Activated naive CD4-positive, alpha-beta T cell treated with anti-CD3 and anti-CD28 coated beads, Interleukin-2, amount 10 ng/mL, durations not matched to agents 7 days and 5 days (primary cell): Measurements from ENCODE around the gene SORCS2.

Experiments used
- CTCF ChIA-PET: fragments of 350-600 bp; sonication (Branson Sonifier 250); formaldehyde crosslinking; loops from one replicate; lab custom pipeline; 2021; ENCODE audit warnings: antibody characterized with exemption; lab: Charles Lee
- DNase-seq: peaks from one replicate; pipeline ENCODE4 v3.0.0-alpha.2; 2020
- H3K27ac Mint-ChIP-seq: one replicate; pipeline ENCODE4 v1.8.0; 2021; ENCODE audit warnings: mild to moderate bottlenecking, moderate library complexity, mixed read lengths
- H3K27me3 Mint-ChIP-seq: one replicate; pipeline ENCODE4 v1.8.0; 2021; ENCODE audit warnings: mild to moderate bottlenecking, mixed read lengths
- H3K36me3 Mint-ChIP-seq: one replicate; pipeline ENCODE4 v1.8.0; 2021; ENCODE audit warnings: mixed read lengths
- H3K4me1 Mint-ChIP-seq: one replicate; pipeline ENCODE4 v1.8.0; 2021; ENCODE audit warnings: mixed read lengths
- H3K4me3 Mint-ChIP-seq: one replicate; pipeline ENCODE4 v1.8.0; 2021; ENCODE audit warnings: mild to moderate bottlenecking, moderate library complexity, mixed read lengths
- H3K9me3 Mint-ChIP-seq: one replicate; pipeline ENCODE4 v1.8.0; 2021; ENCODE audit warnings: mixed read lengths

The SORCS2 gene

DNA sequence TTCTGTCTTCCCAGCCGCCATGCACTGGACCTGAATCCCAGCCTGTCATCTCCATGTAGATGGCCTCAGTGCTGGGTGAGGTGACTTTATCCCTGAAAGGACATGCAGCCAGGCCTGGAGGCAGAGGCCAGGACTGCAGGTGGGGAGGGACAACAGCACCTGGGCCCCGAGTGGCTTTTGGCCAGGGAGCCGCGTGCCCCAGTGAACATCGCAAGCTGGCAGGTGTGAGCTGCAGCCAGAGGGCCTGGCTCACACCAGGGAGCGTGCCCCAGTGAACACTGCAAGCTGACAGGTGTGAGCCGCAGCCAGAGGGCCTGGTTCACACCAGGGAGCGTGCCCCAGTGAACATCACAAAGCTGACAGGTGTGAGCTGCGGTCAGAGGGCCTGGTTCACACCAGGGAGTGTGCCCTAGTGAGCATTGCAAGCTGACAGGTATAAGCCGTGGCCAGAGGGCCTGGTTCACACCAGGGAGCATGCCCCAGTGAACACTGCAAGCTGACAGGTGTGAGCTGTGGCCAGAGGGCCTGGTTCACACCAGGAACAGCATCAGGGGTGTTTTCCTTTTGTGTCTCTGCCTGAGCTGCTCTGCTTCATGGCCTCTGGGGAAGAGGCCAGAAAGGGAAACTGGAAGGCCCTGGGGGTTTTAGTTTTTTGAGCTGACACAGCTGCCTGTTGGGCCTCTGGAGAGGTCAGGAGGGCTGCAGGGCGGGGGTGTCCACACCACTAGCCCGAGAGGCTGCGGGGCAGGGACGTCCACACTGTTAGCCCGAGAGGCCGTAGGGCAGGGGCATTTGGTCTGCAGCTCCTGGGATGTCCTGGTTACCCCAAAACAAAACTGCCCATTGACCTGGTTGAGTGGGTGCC lies 265.1 kb downstream of the SORCS2 start:
- Mint-ChIP-seq H3K27ac (no peak overlapping the region), H3K36me3 (no peaks in the 10 kb centered on the region), H3K4me3 (no peak overlapping the region), H3K4me1 (no peaks in the 10 kb centered on the region), H3K27me3 (peaks cover 4% of the 10 kb centered on the region), H3K9me3 (peaks cover 3% of the 10 kb centered on the region)
- CTCF ChIA-PET: no interaction called here
- no peak for DNase-seq

- no peak overlapping the region for H3K4me3 Mint-ChIP-seq
- CTCF ChIA-PET: no interaction called here
Measured at GRCh38 chr4:7458066-7458425, 265.7 kb downstream of the SORCS2 start.

GRCh38 chr4:7458477-7458876 lies 266.1 kb downstream of the SORCS2 start:
- H3K27me3 Mint-ChIP-seq: peaks cover 4% of the 10 kb centered on the region
- CTCF ChIA-PET: no interaction called here
- no peaks in the 10 kb centered on the region for H3K9me3 Mint-ChIP-seq
- no peaks in the 10 kb centered on the region for H3K36me3 Mint-ChIP-seq
- no peaks in the 10 kb centered on the region for H3K4me1 Mint-ChIP-seq
- no peak for DNase-seq
- H3K4me3 Mint-ChIP-seq: no peak overlapping the region
- no peak overlapping the region for H3K27ac Mint-ChIP-seq

More at GRCh38 chr4:7458066-7458425, 265.7 kb downstream of the SORCS2 start:
- no peaks in the 10 kb centered on the region for H3K4me1 Mint-ChIP-seq
- H3K36me3 Mint-ChIP-seq: no peaks in the 10 kb centered on the region
- no peaks in the 10 kb centered on the region for H3K9me3 Mint-ChIP-seq
- H3K27ac Mint-ChIP-seq: no peak overlapping the region
- no peak for DNase-seq
- peaks cover 4% of the 10 kb centered on the region for H3K27me3 Mint-ChIP-seq

GRCh38 chr4:7459471-7459870 lies 267.1 kb downstream of the SORCS2 start:
- DNase-seq: no peak
- no peak overlapping the region for H3K27ac Mint-ChIP-seq
- H3K27me3 Mint-ChIP-seq: peaks cover 4% of the 10 kb centered on the region
- H3K9me3 Mint-ChIP-seq: no peaks in the 10 kb centered on the region
- H3K36me3 Mint-ChIP-seq: no peaks in the 10 kb centered on the region
- H3K4me3 Mint-ChIP-seq: no peak overlapping the region
- no peaks in the 10 kb centered on the region for H3K4me1 Mint-ChIP-seq
- CTCF ChIA-PET: no interaction called here

DNA sequence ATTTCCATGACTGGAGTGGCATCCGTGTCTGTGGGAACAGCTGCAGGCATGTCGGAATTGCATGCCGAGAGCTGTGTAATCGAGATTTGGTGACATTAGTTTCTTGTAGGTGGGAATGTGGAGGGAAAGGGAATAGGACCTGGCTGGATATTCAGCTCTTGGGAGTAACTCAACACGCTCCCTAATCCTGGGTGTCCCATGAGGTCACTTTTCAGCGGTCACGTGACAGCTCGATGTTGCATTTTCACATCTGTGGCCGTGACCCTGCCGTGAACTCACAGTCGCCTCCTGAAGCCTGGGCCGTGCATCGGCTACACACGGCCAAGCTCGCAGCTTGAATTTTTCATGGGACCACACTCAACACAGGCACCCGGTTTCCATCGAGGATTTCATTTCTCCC lies 268.2 kb downstream of the SORCS2 start:
- no peak for DNase-seq
- H3K27ac Mint-ChIP-seq: no peak overlapping the region
- CTCF ChIA-PET: no interaction called here
- peaks cover 4% of the 10 kb centered on the region for H3K27me3 Mint-ChIP-seq
- H3K4me1 Mint-ChIP-seq: no peaks in the 10 kb centered on the region
- no peaks in the 10 kb centered on the region for H3K9me3 Mint-ChIP-seq
- H3K36me3 Mint-ChIP-seq: no peaks in the 10 kb centered on the region
- H3K4me3 Mint-ChIP-seq: no peak overlapping the region

DNA sequence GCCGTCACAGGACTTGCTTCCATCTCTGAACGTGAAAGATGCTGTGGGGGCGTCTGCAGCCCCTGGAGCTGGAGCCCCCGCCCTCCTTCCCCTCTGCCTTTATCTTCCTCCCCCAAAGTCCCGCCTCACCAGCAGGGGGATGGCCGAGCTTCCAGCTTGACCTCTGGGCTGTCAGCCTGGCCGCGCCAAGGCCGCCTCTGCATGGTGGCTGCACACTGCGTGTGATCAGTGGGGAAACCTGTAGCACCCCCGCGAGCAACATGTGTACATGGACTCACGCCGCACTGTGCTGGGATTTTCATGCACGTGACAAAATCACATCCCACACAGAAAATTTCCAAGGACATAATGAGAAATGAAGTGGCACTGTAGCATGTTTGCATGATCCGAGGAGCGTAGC lies 268.9 kb downstream of the SORCS2 start:
- Mint-ChIP-seq H3K36me3 (no peaks in the 10 kb centered on the region), H3K9me3 (no peaks in the 10 kb centered on the region), H3K4me1 (no peaks in the 10 kb centered on the region), H3K27me3 (peaks cover 4% of the 10 kb centered on the region), H3K4me3 (no peak overlapping the region), H3K27ac (no peak overlapping the region)
- CTCF ChIA-PET: no interaction called here
- no peak for DNase-seq

- H3K4me1 Mint-ChIP-seq: no peaks in the 10 kb centered on the region
Measured at GRCh38 chr4:7462509-7462971, 270.2 kb downstream of the SORCS2 start.

GRCh38 chr4:7463566-7464258 lies 271.4 kb downstream of the SORCS2 start:
- H3K9me3 Mint-ChIP-seq: no peaks in the 10 kb centered on the region
- DNase-seq: no peak
- no peaks in the 10 kb centered on the region for H3K36me3 Mint-ChIP-seq
- CTCF ChIA-PET: interaction anchor here (0.7 kb wide), 1 partner anchor 308 kb away, joined by 3 read pairs; no protein-coding TSS in a partner anchor
- H3K4me1 Mint-ChIP-seq: no peaks in the 10 kb centered on the region
- H3K4me3 Mint-ChIP-seq: no peak overlapping the region
- H3K27me3 Mint-ChIP-seq: peaks cover 4% of the 10 kb centered on the region
- H3K27ac Mint-ChIP-seq: no peak overlapping the region

More at GRCh38 chr4:7462509-7462971, 270.2 kb downstream of the SORCS2 start:
- H3K9me3 Mint-ChIP-seq: no peaks in the 10 kb centered on the region
- H3K27ac Mint-ChIP-seq: no peak overlapping the region
- DNase-seq: no peak
- CTCF ChIA-PET: no interaction called here
- H3K27me3 Mint-ChIP-seq: peaks cover 4% of the 10 kb centered on the region
- no peak overlapping the region for H3K4me3 Mint-ChIP-seq
- no peaks in the 10 kb centered on the region for H3K36me3 Mint-ChIP-seq

DNA sequence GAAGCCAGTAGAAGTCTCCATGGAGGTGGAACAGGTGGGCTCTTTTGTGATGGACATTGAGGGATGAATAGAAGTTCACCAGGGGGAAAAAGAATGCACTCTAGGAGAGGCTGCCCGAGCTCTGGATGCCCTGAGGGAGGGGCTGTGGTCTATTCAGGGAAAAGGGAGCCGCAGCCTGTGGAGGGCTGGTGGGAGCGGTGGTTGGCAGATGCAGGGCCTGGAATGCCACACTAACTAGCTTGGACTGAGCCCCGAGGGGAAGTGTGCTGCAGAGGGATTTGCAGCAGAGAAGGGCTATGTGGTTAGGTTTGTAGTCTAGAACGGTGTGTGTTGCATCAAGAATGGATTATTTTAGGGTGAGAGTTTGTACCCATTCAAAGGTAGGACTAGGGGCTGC lies 271.9 kb downstream of the SORCS2 start:
- Mint-ChIP-seq H3K27ac (no peak overlapping the region), H3K4me3 (no peak overlapping the region), H3K36me3 (no peaks in the 10 kb centered on the region), H3K4me1 (no peaks in the 10 kb centered on the region), H3K9me3 (no peaks in the 10 kb centered on the region), H3K27me3 (peaks cover 4% of the 10 kb centered on the region)
- no peak for DNase-seq
- CTCF ChIA-PET: interaction anchor here (0.7 kb wide), 1 partner anchor 309 kb away, joined by 3 read pairs; no protein-coding TSS in a partner anchor

- no peak overlapping the region for H3K27ac Mint-ChIP-seq
- no peaks in the 10 kb centered on the region for H3K9me3 Mint-ChIP-seq
- peaks cover 4% of the 10 kb centered on the region for H3K27me3 Mint-ChIP-seq
- H3K36me3 Mint-ChIP-seq: no peaks in the 10 kb centered on the region
- CTCF ChIA-PET: no interaction called here
- no peak overlapping the region for H3K4me3 Mint-ChIP-seq
- no peak for DNase-seq
- H3K4me1 Mint-ChIP-seq: no peaks in the 10 kb centered on the region
Measured at GRCh38 chr4:7465017-7465416, 272.7 kb downstream of the SORCS2 start.

DNA sequence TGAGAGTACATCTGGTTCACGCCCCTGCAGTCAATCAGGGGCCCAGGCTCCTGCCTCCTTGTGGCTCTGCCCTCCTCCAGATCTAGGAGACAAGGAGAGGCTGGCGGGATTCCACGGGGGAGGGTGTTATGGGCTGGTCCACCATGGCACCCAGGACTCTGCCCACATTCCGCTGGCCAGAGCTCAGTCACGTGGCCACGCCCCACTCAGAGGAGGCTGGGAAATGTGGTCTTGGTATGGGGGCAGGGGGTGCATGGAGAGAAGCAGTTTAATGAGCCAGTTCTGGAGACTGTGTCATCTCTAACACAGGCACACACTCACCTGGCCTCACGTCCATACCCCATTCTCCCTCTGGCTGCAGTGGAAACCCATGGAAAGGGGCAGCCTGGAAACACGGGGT lies 273.9 kb downstream of the SORCS2 start:
- CTCF ChIA-PET: no interaction called here
- Mint-ChIP-seq H3K27ac (no peak overlapping the region), H3K9me3 (no peaks in the 10 kb centered on the region), H3K4me1 (no peaks in the 10 kb centered on the region), H3K27me3 (peaks cover 3% of the 10 kb centered on the region), H3K4me3 (no peak overlapping the region), H3K36me3 (no peaks in the 10 kb centered on the region)
- no peak for DNase-seq

DNA sequence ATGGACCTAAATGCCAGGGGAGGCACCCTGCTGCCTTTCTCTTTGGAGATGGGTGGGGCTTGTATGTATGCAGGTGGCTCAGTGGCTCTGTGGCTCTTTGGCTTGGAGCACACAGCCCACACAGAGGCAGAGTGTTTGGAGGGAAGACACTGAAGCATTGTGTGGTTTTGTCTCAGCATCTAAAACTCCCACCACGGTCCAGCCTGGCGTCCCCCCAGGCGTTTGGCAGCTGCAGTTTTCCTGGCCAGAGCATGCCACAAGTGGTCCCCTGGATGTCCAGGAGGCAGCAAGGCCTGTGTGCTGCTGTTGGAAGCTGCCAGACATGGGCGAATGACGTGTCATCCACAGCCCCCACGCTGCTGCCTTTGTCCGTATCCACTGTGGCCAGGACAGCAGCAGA lies 274.6 kb downstream of the SORCS2 start:
- CTCF ChIA-PET: no interaction called here
- Mint-ChIP-seq H3K27me3 (peaks cover 1% of the 10 kb centered on the region), H3K27ac (no peak overlapping the region), H3K4me3 (no peak overlapping the region), H3K4me1 (no peaks in the 10 kb centered on the region), H3K36me3 (no peaks in the 10 kb centered on the region), H3K9me3 (no peaks in the 10 kb centered on the region)
- no peak for DNase-seq

DNA sequence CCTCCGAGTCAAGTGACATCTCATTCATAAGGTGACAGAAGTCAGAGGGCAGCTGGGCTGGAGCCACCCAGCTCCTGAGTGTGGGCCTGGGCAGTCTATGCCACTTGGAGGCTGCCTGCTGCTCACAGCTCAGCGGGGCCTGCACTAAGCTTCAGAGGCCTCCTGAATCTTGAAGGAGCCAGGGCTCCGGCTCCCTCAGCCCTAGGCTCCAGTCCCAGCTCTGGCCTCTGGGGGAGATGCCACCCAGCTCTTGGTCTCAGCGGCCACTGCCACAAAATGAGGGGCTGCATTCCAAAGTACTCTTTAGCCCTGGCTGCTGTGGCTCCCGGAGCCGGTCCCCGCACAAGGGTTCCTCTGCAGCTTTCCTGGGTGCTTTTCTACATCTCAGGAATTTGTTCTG lies 275.1 kb downstream of the SORCS2 start:
- no peak for DNase-seq
- H3K9me3 Mint-ChIP-seq: no peaks in the 10 kb centered on the region
- no peak overlapping the region for H3K27ac Mint-ChIP-seq
- no peak overlapping the region for H3K4me3 Mint-ChIP-seq
- H3K27me3 Mint-ChIP-seq: peaks cover 5% of the 10 kb centered on the region
- CTCF ChIA-PET: no interaction called here
- no peaks in the 10 kb centered on the region for H3K4me1 Mint-ChIP-seq
- H3K36me3 Mint-ChIP-seq: no peaks in the 10 kb centered on the region

- no peaks in the 10 kb centered on the region for H3K36me3 Mint-ChIP-seq
- no peak overlapping the region for H3K4me3 Mint-ChIP-seq
Measured at GRCh38 chr4:7469023-7469422, 276.7 kb downstream of the SORCS2 start.

GRCh38 chr4:7470111-7470510 lies 277.8 kb downstream of the SORCS2 start:
- H3K4me1 Mint-ChIP-seq: no peaks in the 10 kb centered on the region
- CTCF ChIA-PET: no interaction called here
- peaks cover 5% of the 10 kb centered on the region for H3K27me3 Mint-ChIP-seq
- no peaks in the 10 kb centered on the region for H3K36me3 Mint-ChIP-seq
- no peaks in the 10 kb centered on the region for H3K9me3 Mint-ChIP-seq
- no peak for DNase-seq
- no peak overlapping the region for H3K4me3 Mint-ChIP-seq
- H3K27ac Mint-ChIP-seq: no peak overlapping the region

More at GRCh38 chr4:7469023-7469422, 276.7 kb downstream of the SORCS2 start:
- H3K27ac Mint-ChIP-seq: no peak overlapping the region
- peaks cover 5% of the 10 kb centered on the region for H3K27me3 Mint-ChIP-seq
- CTCF ChIA-PET: interaction anchor here (0.7 kb wide), 1 partner anchor 612 kb away, joined by 3 read pairs; no protein-coding TSS in a partner anchor
- no peaks in the 10 kb centered on the region for H3K9me3 Mint-ChIP-seq
- no peaks in the 10 kb centered on the region for H3K4me1 Mint-ChIP-seq
- no peak for DNase-seq
